ENCODE measurements around the gene TMEM131.
"Not testable (repeated sequence)": the region's sequence is repeated elsewhere in the genome, so short reads cannot be mapped to it uniquely, and the experiment has no call there.

Gene TMEM131

DNA sequence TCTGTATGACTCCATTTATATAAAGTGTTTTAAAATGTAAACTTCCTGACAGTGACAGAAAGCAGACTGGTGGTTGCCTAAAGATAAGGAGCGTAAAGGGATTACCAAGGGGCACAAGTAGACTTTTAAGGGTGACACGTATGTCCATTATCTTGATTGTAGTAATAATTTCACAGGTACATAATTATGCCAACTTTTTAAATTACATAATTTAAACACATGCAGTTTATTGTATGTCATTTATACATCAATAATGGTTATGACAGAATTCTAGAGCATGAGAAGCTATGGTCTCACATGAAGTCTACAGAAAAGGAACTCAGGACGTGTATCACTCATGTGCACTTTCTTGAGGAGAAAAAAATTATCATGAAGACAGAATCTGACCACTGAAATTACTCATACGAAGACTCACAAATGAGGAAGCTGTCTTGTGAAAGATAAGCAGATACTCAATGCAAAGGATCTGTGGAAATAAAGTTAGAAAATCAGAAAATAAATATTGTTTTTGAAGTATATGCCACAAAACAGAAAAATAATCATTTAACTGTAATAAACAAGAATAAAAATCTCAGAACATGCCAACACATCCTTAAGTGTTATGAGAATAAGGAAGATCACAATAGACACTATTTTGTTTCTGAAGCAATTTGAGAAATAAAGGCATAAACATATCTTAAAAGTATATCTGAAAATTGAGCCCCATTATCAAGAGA is 84.4 kb downstream of the TMEM131 start:
- no peak for DNase-seq (ENCODE audit: low spot score)

DNA sequence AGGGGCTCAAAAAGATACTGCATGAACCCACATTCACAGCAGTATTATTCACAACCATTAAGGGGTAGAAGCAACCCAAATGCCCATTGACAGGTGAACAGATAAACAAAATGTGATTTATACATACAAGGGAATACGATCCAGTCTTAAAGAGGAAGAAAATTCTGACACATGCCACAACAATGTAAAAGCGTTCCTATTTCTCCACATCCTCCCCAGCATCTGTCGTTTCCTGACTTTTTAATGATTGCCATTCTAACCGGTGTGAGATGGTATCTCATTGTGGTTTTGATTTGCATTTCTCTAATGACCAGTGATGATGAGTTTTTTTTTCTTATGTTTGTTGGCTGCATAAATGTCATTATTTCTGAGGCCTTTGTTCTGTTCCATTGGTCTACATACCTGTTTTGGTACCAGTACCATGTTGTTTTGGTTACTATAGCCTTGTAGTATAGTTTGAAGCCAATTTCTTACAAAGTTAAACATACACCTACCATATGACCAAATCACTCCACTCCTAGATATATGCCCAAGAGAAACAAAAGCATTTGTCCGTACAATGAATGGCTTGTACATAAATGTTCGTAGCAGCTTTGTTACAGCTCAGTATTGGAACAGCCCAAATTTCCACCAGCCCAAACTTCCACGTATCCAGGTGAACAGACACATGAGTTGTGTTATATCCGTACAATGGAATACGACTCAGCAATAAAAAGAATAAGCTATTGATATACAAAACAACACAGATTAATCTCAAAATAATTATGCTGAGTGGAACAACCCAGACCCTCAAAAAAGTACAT is 85.1 kb downstream of the TMEM131 start:
- no peak for DNase-seq (ENCODE audit: low spot score)

DNA sequence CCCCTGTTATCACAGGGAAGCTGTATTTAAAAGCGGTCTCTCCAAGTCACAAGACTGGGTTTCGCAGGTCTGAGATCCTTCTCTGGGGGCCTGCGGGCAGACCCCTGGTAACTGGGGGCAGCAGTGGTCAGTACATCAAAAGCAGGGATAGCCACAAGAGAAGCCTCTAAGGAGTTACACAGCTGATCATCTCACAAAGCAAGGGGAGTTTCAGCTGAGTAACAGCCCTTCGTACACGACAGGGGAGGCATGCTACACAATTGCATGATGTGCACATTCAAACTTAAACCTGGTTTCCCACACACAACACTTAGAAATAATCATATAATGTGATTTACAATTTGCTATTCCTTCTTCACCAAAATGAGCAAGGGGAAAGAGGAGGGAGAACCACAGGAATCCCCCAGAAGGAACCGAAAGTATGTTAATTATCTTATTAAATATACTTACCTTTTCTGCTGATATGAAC is 87.5 kb downstream of the TMEM131 start:
- no peak for DNase-seq (ENCODE audit: low spot score)

DNA sequence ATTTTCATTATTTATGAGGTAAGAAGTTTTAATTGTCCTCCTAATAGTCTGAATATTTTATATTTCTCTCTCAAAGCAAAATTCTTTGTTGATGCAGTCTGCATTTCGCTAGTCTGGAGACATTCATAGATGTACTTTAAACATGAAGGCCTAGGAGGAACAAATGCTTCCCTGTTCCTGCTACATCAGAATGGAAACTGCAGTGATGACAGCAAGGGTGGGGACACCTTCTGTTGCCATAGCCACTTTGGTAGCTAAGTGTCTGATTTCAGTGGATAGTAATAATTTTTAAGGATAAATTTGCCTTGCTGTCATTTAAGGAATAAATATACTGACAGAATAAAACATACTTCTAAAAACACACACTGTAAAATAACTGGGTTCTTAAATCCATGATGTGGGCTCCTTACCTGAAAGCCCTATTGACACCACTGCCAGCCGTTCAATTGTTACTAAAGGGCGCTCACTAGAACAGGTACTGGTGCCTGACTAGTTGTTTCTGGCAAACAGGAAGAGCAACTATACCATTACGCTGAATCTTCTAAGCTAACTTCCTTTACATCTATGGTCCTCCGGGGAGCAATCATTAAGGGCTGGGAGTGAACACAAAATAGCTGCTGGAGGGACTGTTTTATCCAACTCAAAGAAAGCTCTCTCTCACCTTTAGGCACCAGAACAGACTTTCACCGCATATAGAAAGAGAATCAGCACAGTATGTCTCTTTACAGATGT is 88.2 kb downstream of the TMEM131 start:
- DNase-seq (ENCODE audit: low spot score), result no peak

DNA sequence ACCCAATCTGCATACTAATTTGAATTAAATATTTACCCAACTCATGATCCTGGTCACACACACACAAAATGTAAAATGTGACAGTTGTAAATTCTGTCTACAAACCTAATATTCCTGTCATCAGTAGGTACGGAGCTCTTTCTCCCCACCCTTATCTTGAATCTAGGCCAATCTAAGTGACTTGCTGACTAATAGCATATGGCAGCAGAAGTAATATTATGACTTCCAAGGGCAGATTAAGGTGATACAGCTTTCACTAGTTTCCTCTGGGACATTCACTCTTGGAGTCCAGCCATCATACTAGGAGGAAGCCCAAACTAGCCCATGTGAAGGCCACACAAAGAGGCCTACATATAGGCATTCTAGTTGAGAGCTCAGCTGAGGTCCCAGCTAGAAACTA is 89.4 kb downstream of the TMEM131 start:
- no peak for DNase-seq (ENCODE audit: low spot score)

DNA sequence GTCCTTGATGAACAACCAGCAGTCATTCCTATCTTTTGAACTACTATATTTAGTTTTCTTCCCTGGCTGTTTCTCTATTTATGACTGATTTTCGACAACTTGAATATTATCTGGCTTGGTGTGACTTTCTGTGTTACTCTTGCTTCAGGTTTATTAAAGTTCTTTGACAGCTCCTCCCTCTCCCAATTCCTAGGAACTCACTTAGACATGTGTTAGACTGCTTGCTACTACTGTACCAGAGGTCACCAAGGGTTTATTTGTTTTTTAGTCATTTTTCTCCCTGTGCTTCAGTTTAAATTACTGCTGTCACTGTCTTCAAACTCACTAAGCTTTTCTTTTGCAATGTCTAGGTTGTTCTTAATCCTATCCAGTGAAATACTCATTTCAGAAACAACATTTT is 90.5 kb downstream of the TMEM131 start:
- DNase-seq (ENCODE audit: low spot score), result no peak

DNA sequence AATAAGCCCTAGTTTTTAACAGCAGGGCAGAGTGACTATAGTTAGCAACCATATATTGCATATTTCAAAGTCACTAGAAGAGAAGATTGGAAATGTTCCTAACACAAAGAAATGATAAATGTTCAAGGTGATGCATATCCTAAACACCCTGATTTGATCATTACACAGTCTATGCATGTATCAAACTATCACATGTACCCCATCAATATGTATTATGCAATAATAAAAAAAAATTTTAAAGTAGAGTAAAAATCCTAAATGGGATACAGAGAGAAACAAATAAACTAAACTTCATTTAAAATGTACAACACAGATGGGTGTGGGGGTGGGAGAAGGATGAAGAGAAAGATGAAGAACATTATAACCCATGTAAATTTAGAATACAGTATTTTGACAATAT is 93.9 kb downstream of the TMEM131 start:
- DNase-seq (ENCODE audit: low spot score), result no peak

DNA sequence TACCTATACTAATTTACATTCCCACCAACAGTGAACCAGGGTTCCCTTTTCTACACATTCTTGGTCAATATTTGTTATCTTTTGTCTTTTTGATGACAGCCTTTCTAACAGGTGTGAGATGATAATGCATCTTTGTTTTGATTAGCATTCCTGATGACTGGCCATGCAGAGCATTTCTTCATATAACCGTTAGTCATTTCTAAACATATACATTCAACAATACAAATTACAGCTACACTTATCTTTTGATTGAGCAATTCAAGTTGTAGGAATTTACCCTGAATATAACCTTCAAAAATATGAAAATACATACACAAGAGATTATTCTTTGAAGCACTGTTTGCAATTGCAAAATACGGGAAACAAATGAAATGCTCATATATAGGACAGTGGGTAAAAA is 94.9 kb downstream of the TMEM131 start:
- DNase-seq (ENCODE audit: low spot score), result no peak

DNA sequence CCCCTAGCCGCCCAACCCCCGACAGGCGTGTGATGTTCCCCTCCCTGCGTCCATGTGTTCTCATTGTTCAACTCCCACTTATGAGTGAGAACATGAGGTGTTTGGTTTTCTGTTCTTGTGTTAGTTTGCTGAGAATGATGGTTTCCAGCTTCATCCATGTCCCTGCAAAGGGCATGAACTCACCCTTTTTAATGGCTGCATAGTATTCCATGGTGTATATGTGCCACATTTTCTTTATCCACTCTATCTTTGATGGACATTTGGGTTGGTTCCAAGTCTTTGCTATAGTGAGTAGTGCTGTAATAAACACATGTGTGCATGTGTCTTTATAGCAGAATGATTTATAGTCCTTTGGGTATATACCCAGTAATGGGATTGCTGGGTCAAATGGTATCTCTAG is 102.7 kb downstream of the TMEM131 start:
- not testable (repeated sequence) for DNase-seq (ENCODE audit: low spot score)

DNA sequence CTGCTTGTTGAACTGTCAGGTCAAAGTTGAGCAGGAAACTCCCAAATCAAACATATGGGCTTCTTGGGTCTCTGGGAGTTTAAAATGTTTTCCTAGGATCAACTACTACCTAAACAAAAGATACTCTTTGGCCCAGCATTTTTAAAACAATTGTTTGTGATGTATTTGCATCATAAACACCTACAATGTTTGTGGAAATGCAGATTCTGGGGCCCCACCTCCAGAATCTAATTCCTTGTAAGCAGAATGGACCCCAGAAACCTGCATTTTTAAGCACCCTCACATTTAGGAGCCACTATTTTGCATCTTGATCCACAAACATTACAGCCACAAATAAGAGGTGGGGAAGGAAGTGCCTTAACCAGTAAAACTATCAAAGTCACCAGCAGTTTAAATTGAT is 104.1 kb downstream of the TMEM131 start:
- no peak for DNase-seq (ENCODE audit: low spot score)

DNA sequence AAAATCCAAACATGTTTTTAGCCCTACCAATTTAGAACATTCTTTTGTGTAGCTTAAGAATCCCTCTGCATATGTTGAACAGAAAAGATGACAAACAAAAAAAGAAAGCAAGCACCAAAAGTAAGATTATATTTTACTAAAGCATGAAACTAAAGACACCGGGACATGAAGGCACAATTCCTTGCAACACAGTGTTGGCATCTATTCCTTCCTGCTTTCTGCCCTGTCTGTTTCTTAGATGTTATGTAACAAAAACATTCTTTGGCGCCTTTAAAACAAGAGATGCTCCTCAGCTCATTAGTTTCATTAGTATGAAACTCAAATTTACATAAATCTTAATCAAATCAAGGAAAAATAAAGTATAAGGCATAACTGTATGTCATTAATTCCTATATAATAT is 106.6 kb downstream of the TMEM131 start:
- DNase-seq (ENCODE audit: low spot score), result no peak

DNA sequence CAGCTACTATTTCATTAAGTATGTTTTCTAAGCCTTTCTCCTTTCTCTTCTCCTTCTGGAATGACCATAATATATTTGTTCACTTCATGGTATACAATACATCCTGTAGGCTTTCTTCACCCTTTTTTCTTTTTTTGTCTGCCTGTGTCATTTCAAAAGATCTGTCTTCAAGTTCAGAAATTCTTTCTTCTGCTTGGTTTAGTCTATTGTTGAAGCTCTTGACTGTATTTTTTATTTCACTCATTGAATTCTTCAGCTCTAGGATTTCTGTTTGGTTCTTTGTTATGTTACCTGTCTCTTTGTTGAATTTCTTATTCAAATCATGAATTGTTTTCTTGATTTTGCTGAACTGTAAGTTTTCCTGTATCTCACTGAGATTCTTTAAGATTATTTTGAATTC is 109.9 kb downstream of the TMEM131 start:
- no peak for DNase-seq (ENCODE audit: low spot score)

DNA sequence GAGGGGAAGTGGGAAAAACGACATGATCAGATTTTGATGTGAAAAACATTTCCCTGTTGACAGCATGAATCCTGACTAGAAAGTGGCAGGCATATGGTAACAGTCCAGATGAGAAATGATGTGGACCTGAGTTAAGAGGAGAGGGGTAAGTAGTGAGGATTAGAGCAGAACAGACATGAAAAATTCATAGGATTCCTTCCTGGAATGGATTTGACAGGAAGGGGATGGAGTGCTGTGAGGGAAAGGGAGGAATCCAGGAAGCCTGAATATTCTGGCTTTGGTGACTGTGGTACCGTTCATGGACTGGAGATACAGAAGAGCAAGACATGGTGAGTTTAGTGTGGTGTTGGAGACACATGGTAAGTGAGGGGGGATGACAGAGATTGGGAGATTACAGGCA is 115.4 kb downstream of the TMEM131 start:
- DNase-seq (ENCODE audit: low spot score), result no peak

DNA sequence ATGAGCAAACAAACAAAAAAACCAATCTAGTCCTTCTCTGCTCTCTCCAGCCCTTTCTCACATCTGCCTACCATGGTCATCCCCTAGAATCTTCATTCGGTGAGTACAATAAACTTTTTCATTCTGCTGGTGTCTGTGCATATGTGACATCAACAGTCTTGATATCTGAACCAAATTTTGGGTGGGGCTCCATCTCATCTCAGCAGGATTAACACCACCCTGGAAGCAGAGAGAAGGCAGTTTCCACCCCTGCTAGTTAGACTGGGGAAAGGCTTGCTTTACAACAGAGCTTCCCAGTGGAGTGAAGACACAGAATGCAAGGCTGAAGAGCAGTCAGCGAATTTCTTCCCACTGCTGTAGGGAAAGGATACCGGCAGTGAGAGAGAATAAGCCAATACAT is 116.9 kb downstream of the TMEM131 start:
- no peak for DNase-seq (ENCODE audit: low spot score)

DNA sequence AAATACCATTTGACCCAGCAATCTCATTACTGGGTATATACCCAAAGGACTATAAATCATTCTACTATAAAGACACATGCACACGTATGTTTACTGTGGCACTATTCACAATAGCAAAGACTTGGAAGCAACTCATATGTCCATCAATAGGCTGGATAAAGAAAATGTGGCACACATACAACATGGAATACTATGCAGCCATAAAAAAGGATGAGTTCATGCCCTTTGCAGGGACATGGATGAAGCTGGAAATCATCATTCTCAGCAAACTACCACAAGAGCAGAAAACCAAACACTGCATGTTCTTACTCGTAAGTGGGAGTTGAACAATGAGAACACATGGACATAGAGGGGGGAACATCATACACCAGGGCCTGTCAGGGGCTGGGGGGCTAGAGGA is 117.4 kb downstream of the TMEM131 start:
- DNase-seq (ENCODE audit: low spot score), result not testable (repeated sequence)

DNA sequence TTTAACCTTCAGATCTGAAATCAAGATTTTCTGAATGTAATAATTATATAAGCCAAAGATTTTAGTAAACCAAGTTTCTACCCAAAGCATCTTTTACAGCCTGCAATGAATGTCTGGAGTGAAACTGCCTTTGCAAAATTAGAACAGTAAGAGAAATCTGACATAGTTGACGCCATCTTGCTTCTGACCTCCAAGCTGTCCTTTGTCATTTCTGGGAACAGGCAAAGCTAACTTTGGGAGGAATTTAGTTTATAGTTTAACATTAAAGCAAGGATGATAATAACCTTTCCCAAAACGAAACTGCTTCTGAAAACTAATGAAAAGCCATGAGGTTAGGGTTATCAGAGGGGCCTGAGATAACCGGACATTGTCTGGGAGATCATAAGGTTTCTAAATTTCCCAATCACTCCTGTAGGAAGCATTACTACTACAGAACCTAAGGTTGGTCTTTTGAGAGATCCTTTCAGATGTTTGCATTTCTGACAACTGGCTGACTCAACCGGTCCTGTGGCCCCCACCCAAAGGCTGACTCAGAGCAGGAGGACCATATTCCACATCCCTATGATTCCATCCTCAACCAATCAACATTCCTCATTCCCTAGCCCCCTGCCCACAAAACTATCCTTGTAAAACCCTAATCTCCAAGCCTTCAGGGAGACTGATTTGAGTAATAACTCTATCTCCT is 124.5 kb downstream of the TMEM131 start:
- no peak for DNase-seq (ENCODE audit: low spot score)

DNA sequence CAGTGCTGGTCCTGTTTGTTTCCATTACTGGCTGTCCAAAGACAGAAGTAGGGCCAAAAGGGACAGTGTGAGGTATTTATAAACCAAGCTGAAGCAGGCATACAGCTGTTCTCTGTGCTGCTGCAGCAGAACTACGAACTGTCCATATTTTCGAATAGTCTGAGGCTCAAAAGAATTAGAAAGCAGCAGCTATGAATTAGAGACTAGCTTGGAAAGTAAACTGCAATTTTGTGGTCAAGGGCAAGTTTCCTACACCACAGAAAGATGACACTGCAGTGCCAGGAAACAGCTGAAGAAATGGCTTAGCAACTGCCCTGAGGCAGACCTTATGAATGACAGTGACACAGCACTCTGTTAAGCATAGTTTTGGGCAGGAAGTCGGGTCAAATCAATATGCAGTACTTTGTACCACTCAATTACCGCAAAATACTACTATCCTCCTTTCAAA is 125.3 kb downstream of the TMEM131 start:
- DNase-seq (ENCODE audit: low spot score), result peak; percentile 90

DNA sequence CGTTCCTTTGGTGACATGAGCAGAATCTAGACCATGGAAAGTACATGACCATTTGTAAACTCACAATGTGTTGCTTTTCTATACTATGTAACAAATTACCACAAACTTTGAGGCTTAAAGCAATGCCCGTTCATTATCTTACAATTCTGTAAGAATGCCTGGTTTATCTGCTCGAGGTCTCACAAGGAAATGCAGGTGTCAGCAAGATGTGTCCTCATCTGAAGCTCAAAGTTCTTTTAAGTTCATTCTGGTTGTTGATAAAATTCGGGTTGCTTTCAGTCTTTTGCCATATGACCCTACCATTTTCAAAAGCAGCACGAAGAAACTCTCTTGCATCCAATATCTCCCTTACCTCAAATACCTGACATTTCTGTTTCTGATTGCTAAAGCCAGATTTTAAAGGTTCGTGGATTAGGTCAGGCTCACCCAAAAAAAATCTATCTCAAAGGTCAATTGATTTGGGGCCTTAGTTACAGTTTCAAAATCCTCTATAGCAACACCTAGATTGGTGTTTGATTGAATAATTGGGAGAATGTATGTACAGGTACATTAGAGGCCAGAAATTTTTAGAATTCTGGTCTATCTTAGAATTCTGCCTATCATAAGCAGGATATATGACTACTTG is 125.9 kb downstream of the TMEM131 start:
- no peak for DNase-seq (ENCODE audit: low spot score)

DNA sequence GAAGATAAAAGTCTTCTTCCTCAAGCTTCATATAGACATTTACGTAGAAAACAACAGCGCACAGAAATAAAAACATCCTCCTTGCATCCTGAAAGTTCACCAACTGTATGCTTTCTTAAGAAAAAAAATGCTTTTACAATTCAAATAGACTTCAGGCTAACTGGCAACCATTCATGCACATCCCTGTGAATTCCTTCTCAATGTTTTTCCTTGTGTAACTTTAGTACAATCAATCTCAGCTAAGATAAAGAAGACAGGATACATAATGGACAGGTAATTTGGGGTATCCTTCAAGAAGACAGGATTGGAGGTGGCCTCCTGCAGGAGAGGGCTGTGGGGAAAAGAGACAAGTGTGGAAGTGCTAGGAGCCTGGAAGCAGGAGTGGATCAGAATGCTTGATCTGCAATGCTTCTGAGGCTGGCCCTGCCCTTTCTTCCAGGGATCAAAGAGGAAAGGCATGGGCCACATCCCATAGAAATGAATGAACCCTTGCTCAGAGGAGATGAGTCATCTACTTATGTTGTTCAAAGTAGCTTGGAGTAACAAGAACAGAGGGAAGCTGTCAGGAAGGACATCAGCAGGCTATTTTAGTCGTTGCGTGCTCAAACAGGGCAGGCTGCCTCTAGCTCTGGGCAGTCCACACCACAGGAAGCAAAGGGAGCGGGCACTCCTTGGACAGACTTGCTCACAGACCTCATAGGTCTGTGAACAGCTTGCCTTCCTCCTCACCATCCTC is 126.6 kb downstream of the TMEM131 start:
- DNase-seq (ENCODE audit: low spot score), result peak; percentile 98

DNA sequence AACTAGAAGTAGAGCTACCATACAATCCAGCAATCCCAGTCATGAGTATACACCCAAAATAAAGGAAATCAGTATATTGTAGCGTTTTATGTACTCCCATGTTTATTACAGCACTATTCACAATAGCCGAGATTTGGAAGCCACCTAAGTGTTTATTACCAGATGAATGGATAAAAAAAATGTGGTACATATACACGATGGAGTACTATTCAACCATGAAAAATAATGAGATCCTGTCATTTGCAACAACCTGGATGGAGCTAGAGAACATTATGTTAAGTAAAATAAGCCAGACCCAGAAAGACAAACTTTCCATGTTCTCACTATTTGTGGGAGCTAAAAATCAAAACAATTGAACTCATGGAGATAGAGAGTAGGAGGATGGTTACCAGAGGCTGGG is 131.9 kb downstream of the TMEM131 start:
- DNase-seq (ENCODE audit: low spot score), result no peak

DNA sequence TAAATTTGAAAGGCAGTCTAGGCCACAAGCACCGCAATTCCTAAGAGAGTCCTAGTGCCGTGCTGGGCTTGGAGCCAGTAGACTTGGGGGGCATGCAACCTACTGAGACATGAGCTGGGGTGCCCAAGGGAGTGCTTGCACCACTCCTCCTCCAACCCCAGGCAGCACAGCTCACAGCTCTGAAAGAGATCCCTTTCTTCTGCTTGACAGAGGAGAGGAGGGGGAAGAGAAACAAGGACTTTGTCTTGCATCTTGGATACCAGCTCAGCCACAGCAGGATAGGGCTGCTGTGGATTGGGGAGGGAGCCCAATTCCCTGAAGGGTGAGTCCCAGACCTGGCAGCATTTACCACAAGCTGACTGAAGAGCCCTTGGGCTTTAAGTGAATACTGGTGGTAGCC is 134.6 kb downstream of the TMEM131 start:
- DNase-seq (ENCODE audit: low spot score), result no peak

All from SW480 (cell line).